Esophagus squamous epithelium (tissue), 4 donors: ENCODE data around the gene CCDC171.

Experiments
- POLR2A ChIP-seq, 4 donors: fragments of 450-650 bp; IDR thresholded peaks; one replicate each; pipeline ENCODE4 v1.6.1; 2017; ENCODE audit warnings: antibody characterized with exemption in 4 of 4, mild to moderate bottlenecking in 4 of 4, moderate library complexity in 3 of 4
- TF ChIP-seq, protein P1 (sequence below), 6 experiments: fragments of 450-650 bp in 4 of 6; fragments of 200-600 bp in 2 of 6; sonication (generic) in 2 of 6; IDR thresholded peaks; one replicate each; pipeline ENCODE4 v1.5.1; 2016 to 2019; ENCODE audit warnings: antibody characterized with exemption in 6 of 6, mild to moderate bottlenecking in 4 of 6, moderate library complexity in 4 of 6

DNA sequence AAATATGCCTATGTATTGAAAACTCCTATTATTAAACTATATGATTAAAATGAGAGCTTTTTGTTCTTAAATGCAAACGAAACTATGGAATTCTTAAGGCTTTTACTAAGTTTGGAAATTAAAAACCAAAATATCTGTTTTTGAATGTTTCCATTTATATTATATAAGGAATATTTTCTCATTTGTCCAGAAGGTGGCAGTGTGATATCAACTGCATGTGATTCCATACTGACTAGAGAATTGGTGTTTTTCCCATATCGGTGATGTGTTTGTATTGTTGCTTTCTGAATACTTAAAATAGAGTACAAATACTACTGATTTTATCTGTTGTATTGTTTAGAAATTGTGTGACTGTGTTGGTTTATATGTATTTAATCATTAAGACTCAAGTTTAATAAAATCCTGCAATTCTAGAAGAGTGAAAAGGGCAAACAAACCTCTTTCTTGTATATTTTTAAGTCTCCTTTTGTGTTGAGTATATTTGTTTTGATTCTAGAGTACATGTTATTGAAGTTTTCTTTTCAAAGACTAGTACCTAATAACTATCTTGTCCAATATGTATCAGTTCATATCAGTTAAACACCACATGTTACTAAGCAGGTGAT is 320.8 kb downstream of the CCDC171 start:
- TF ChIP-seq, protein P1, sequence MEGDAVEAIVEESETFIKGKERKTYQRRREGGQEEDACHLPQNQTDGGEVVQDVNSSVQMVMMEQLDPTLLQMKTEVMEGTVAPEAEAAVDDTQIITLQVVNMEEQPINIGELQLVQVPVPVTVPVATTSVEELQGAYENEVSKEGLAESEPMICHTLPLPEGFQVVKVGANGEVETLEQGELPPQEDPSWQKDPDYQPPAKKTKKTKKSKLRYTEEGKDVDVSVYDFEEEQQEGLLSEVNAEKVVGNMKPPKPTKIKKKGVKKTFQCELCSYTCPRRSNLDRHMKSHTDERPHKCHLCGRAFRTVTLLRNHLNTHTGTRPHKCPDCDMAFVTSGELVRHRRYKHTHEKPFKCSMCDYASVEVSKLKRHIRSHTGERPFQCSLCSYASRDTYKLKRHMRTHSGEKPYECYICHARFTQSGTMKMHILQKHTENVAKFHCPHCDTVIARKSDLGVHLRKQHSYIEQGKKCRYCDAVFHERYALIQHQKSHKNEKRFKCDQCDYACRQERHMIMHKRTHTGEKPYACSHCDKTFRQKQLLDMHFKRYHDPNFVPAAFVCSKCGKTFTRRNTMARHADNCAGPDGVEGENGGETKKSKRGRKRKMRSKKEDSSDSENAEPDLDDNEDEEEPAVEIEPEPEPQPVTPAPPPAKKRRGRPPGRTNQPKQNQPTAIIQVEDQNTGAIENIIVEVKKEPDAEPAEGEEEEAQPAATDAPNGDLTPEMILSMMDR (IDR thresholded peaks at IDR 0.05): peak in 5 of 6 experiments; percentile 30 to 65 (median 60)
- TF ChIP-seq POLR2A (IDR thresholded peaks at IDR 0.05): no peak
